ENCODE results near the gene QSOX1. TPM values are rescaled to one million over a fixed set of nuclear protein-coding genes. Genes with fewer than 3 reads are reported as not detected.

Gene QSOX1
- total RNA-seq, 1 experiment from 2014 or later: 12.1 TPM

DNA sequence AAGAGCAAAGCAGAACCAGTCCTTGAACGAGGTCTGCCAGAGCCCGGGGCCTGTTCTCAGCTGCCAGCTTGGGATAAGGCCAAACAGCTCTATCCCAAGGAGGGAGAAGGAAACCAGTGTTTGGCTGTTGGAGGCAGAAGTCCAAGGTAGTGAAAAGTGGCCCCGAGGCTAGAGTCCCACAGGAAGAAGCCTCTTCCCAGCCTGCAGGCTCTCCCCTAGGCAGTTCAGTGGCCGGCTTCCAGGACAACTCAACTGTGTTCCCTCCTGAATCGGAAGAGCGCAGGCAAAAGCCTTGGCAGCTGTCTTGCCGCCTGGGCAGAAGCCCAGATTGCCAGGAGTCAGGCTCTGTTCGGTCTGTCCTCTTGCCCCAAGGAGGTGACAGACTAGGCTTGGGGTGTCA, 19.3 kb downstream of the QSOX1 start:
- Mint-ChIP-seq H3K9me3 (ENCODE audit: unreplicated experiment) (no peaks in the 10 kb centered on the region), H3K4me3 (ENCODE audit: unreplicated experiment) (no peak overlapping the region), H3K36me3 (ENCODE audit: insufficient read depth, unreplicated experiment) (peaks cover 8% of the 10 kb centered on the region), H3K27ac (ENCODE audit: unreplicated experiment) (no peak overlapping the region), H3K4me1 (ENCODE audit: low read depth, unreplicated experiment) (peaks cover 8% of the 10 kb centered on the region), H3K27me3 (ENCODE audit: insufficient read depth, unreplicated experiment) (no peaks in the 10 kb centered on the region)
- H3K36me3 ChIP-seq (ENCODE audit: control insufficient read depth, insufficient read depth, low read length): no peaks in the 10 kb centered on the region
- POLR2A ChIA-PET: no interaction called here
- no peaks in the 10 kb centered on the region for H3K27me3 ChIP-seq (replicated peaks; ENCODE audit: control insufficient read depth, insufficient read depth, low read length)
- no peak for DNase-seq
- no peaks in the 10 kb centered on the region for H3K9me3 ChIP-seq
- TF ChIP-seq, protein P1, sequence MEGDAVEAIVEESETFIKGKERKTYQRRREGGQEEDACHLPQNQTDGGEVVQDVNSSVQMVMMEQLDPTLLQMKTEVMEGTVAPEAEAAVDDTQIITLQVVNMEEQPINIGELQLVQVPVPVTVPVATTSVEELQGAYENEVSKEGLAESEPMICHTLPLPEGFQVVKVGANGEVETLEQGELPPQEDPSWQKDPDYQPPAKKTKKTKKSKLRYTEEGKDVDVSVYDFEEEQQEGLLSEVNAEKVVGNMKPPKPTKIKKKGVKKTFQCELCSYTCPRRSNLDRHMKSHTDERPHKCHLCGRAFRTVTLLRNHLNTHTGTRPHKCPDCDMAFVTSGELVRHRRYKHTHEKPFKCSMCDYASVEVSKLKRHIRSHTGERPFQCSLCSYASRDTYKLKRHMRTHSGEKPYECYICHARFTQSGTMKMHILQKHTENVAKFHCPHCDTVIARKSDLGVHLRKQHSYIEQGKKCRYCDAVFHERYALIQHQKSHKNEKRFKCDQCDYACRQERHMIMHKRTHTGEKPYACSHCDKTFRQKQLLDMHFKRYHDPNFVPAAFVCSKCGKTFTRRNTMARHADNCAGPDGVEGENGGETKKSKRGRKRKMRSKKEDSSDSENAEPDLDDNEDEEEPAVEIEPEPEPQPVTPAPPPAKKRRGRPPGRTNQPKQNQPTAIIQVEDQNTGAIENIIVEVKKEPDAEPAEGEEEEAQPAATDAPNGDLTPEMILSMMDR (IDR thresholded peaks at IDR 0.05; ENCODE audit: insufficient read depth in 1 of 2, low read depth in 1 of 2, low read length in 1 of 2, severe bottlenecking in 1 of 2, unreplicated experiment in 1 of 2): no peak
- CTCF ChIA-PET: interaction anchor here (0.5 kb wide), 1 partner anchor 169 kb away, joined by 5 read pairs; no protein-coding TSS in a partner anchor
- H3K4me1 ChIP-seq: peaks cover 8% of the 10 kb centered on the region
- H3K4me3 ChIP-seq (ENCODE audit: low read depth, low read length): no peak overlapping the region
- no TSS peak for BruUV-seq (replicated peaks)
- intact Hi-C loops (cut with micrococcal nuclease; ENCODE audit: unreplicated experiment): loop anchor here (5.0 kb wide), 1 partner anchor 222 kb away; the partner anchor contains the start of gene CEP350

DNA sequence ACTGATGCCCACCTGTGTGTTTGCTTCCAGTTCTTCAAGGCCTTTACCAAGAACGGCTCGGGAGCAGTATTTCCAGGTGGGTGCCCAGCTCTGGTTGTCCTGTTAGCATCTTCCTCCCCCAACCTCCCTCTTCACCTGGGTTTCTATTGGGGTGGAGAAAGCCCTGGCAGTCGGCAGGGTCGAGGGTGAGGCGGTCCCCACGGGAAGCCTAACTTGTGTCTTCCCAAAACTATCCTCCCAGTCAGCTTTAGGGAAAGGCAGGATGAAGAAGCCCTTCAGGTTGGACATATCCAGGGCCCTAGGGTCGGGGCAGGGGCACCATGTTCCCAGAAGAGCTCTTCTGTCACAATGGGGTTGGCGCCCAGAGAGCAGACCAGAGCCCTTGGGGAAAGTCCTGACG, 20.6 kb downstream of the QSOX1 start:
- intact Hi-C loops (cut with micrococcal nuclease; ENCODE audit: unreplicated experiment): no loop called here
- Histone ChIP-seq H3K27me3 (replicated peaks; ENCODE audit: control insufficient read depth, insufficient read depth, low read length) (no peaks in the 10 kb centered on the region), H3K4me3 (ENCODE audit: low read depth, low read length) (no peak overlapping the region), H3K9me3 (no peaks in the 10 kb centered on the region), H3K4me1 (no peaks in the 10 kb centered on the region), H3K36me3 (ENCODE audit: control insufficient read depth, insufficient read depth, low read length) (no peaks in the 10 kb centered on the region)
- BruUV-seq (replicated peaks): no TSS peak
- no peaks in the 10 kb centered on the region for H3K27me3 Mint-ChIP-seq (ENCODE audit: insufficient read depth, unreplicated experiment)
- no peaks in the 10 kb centered on the region for H3K9me3 Mint-ChIP-seq (ENCODE audit: unreplicated experiment)
- DNase-seq: no peak
- ChIA-PET POLR2A (interaction anchor here (0.6 to 0.7 kb wide), 2 partner anchors 12 to 120 kb away, joined by 3 to 4 read pairs; no protein-coding TSS in a partner anchor), CTCF (interaction anchor here (0.8 to 1.0 kb wide), 2 partner anchors 18 to 361 kb away, joined by 3 read pairs; no protein-coding TSS in a partner anchor)
- H3K27ac Mint-ChIP-seq (ENCODE audit: unreplicated experiment): no peak overlapping the region
- no peaks in the 10 kb centered on the region for H3K4me1 Mint-ChIP-seq (ENCODE audit: low read depth, unreplicated experiment)
- H3K4me3 Mint-ChIP-seq (ENCODE audit: unreplicated experiment): no peak overlapping the region
- TF ChIP-seq, protein P1 (IDR thresholded peaks at IDR 0.05; ENCODE audit: insufficient read depth in 1 of 2, low read depth in 1 of 2, low read length in 1 of 2, severe bottlenecking in 1 of 2, unreplicated experiment in 1 of 2): no peak
- no peaks in the 10 kb centered on the region for H3K36me3 Mint-ChIP-seq (ENCODE audit: insufficient read depth, unreplicated experiment)

DNA sequence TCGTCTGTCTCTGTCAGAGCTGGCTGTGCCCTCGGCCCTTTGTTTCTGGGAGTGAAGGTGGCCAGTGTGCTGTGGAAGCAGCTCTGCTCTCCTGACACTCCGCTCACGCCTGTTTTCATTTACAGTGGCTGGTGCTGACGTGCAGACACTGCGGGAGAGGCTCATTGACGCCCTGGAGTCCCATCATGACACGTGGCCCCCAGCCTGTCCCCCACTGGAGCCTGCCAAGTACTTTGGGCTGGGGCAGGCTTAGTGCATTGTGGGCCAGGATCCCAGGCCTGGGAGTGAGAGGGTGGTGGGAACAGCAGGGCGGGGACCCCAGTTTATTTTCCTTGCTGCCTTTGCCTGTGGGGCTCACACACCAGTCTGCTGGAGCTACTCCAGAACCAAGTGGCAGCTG, 21.1 kb downstream of the QSOX1 start:
- intact Hi-C loops (cut with micrococcal nuclease; ENCODE audit: unreplicated experiment): no loop called here
- H3K4me3 ChIP-seq (ENCODE audit: low read depth, low read length): no peak overlapping the region
- Mint-ChIP-seq H3K27ac (ENCODE audit: unreplicated experiment) (no peak overlapping the region), H3K27me3 (ENCODE audit: insufficient read depth, unreplicated experiment) (no peaks in the 10 kb centered on the region), H3K4me1 (ENCODE audit: low read depth, unreplicated experiment) (no peaks in the 10 kb centered on the region), H3K4me3 (ENCODE audit: unreplicated experiment) (no peak overlapping the region), H3K9me3 (ENCODE audit: unreplicated experiment) (no peaks in the 10 kb centered on the region), H3K36me3 (ENCODE audit: insufficient read depth, unreplicated experiment) (no peaks in the 10 kb centered on the region)
- H3K27me3 ChIP-seq (replicated peaks; ENCODE audit: control insufficient read depth, insufficient read depth, low read length): no peaks in the 10 kb centered on the region
- no peak for DNase-seq
- no TSS peak for BruUV-seq (replicated peaks)
- H3K9me3 ChIP-seq: no peaks in the 10 kb centered on the region
- H3K36me3 ChIP-seq (ENCODE audit: control insufficient read depth, insufficient read depth, low read length): no peaks in the 10 kb centered on the region
- ChIA-PET CTCF (interaction anchor here (0.8 to 1.0 kb wide), 2 partner anchors 18 to 361 kb away, joined by 3 read pairs; no protein-coding TSS in a partner anchor), POLR2A (interaction anchor here (0.6 kb wide), 1 partner anchor 12 kb away, joined by 4 read pairs; no protein-coding TSS in a partner anchor)
- TF ChIP-seq, protein P1 (IDR thresholded peaks at IDR 0.05; ENCODE audit: insufficient read depth in 1 of 2, low read depth in 1 of 2, low read length in 1 of 2, severe bottlenecking in 1 of 2, unreplicated experiment in 1 of 2): no peak
- H3K4me1 ChIP-seq: no peaks in the 10 kb centered on the region
